ENCODE measurements around the gene TMEM204.

GRCh38 chr16:1506494-1507213 is 26.8 kb upstream of the TMEM204 start:
- TF ChIP-seq CTCF (conservative IDR thresholded peaks at IDR 0.05 in 1 of 2, IDR thresholded peaks at IDR 0.05 in 1 of 2; ENCODE audit: low read depth in 1 of 2, low read length in 2 of 2) (no peak), EZH2 (IDR thresholded peaks at IDR 0.05; ENCODE audit: low read length, missing control alignments) (no peak)

Data from fibroblast of lung (primary cell).